Stomach (tissue), 9 donors: ENCODE results near the gene VGLL4. TPM values are rescaled to one million over a fixed set of nuclear protein-coding genes. Genes with fewer than 3 reads are reported as not detected.

ENCODE experiments used
- DNase-seq, 2 donors: peaks; one replicate each; pipeline versions ENCODE4 v3.0.0 to v3.0.0-alpha.2; 2013 to 2019
- H3K27ac ChIP-seq, 5 donors: fragments of 200-600 bp in 4 of 5; sonication (generic) in 4 of 5; one replicate each; pipeline ENCODE4 v1.5.1; 2013 to 2019; ENCODE audit warnings: mild to moderate bottlenecking in 1 of 5, moderate library complexity in 1 of 5
- H3K27me3 ChIP-seq, 3 donors: fragments of 200-600 bp; sonication (generic); one replicate each; pipeline ENCODE4 v1.5.1; 2017 to 2019; ENCODE audit warnings: mixed run types in 1 of 3
- H3K36me3 ChIP-seq, 4 donors: fragments of 200-600 bp; sonication (generic); 1 replicate in 3 of 4; 2 replicates in 1 of 4; pipeline ENCODE4 v1.5.1; 2016 to 2019
- H3K4me1 ChIP-seq, 4 donors: fragments of 200-600 bp; sonication (generic); one replicate each; pipeline ENCODE4 v1.5.1; 2016 to 2019
- H3K4me3 ChIP-seq, 4 donors: fragments of 200-600 bp; sonication (generic) in 3 of 4; one replicate each; pipeline ENCODE4 v1.5.1; 2016 to 2019; ENCODE audit warnings: mild to moderate bottlenecking in 1 of 4
- H3K9me3 ChIP-seq, 4 donors: fragments of 200-600 bp; sonication (generic); one replicate each; pipeline ENCODE4 v1.5.1; 2016 to 2019
- EP300 ChIP-seq: sonication (generic); formaldehyde crosslinking; IDR thresholded peaks from one replicate; pipeline ENCODE4 v1.6.1; 2017; ENCODE audit warnings: antibody characterized with exemption
- POLR2A ChIP-seq, 4 donors: fragments of 450-650 bp; IDR thresholded peaks; one replicate each; pipeline ENCODE4 v1.6.1; 2016; ENCODE audit warnings: antibody characterized with exemption in 4 of 4, control low read depth in 2 of 4, mild to moderate bottlenecking in 1 of 4, moderate library complexity in 1 of 4
- POLR2AphosphoS5 ChIP-seq, 3 donors: sonication (generic); formaldehyde crosslinking; IDR thresholded peaks; one replicate each; pipeline ENCODE4 v1.6.1; 2016; ENCODE audit warnings: antibody characterized with exemption in 3 of 3
- WGBS, 5 donors: extraction: QIAGEN DNeasy Blood & Tissue Kit in 3 of 5; methylation state at CpG; one replicate each; pipeline versions ENCODE4 v1.1.5 to v1.1.7; 2013 to 2018; 5-methylcytosine and 5-hydroxymethylcytosine counted together
- intact Hi-C: fragments of 100-400 bp; cut with DNase I; formaldehyde crosslinking; loops from one replicate; pipeline ENCODE4 v1.15.1; 2023; ENCODE audit warnings: low total_unique reads
- polyA plus RNA-seq, 3 donors: library from polyadenylated mRNA; stranded (reverse); fragments of 200-250 nt; gene quantifications; one replicate each; pipeline ENCODE4 v1.2.3, GENCODE V29; 2013
- total RNA-seq, 5 donors: library from RNA; depleted of rRNA; stranded (reverse); fragments of >200 nt; gene quantifications; one replicate each; pipeline versions ENCODE4 v1.1.0 to v1.2.3, GENCODE V29; 2014 to 2016
- TF ChIP-seq, protein P1 (sequence below), 7 experiments: fragments of 450-650 bp in 4 of 7; fragments of 200-600 bp in 3 of 7; sonication (generic) in 3 of 7; IDR thresholded peaks; one replicate each; pipeline ENCODE4 v1.5.1; 2016 to 2019; ENCODE audit warnings: antibody characterized with exemption in 7 of 7, control low read depth in 2 of 7, mild to moderate bottlenecking in 1 of 7
- donor health status: healthy with polysubstance abuse.
- donor health status: Bipolar disorder and iron deficiency.
- donor health status: healthy.

The VGLL4 gene
- total and polyA plus RNA-seq, 8 donors: 15.2 to 147 (median 43.3) TPM

DNA sequence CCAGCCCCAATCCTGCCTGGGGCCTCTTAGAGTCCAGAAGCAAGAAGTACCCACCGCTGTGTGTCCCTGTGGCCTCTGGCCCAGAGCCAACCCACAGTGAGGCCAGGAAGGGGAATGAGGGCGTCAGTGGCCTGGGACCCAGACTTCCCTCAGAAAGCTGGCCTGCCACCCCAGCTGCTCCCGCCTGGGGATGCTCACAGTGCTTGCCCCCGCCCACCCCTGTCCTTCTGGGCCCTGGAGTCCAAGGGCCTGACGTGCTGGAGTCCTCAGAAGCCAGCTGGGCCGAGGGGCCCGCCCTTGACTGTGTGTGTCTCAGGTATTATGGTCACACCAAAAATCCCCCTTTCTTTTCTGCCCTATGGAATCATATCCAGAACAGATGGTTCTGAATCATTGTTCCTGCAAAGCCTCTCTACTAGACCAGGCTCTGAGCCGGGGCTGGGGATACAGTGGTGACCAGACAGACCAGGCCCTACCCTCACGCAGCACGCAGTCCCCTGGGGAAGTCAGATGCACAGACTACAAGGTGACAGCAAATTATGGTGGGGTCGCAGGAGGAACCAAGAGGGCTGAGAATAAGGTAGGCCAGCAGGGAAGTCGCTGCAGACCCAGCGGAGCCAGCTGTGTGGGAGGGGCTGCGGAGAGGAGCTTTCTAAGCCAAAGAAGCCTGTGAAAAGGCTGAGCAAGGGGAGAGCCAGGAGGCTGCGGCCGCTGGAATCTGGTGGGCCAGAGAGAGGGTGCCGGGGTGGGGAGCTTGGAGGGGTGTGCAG lies 99.1 kb downstream of the VGLL4 start:
- intact Hi-C loops: no loop called here
- H3K27me3 ChIP-seq: no peaks in the 10 kb centered on the region
- TF ChIP-seq, protein P1, sequence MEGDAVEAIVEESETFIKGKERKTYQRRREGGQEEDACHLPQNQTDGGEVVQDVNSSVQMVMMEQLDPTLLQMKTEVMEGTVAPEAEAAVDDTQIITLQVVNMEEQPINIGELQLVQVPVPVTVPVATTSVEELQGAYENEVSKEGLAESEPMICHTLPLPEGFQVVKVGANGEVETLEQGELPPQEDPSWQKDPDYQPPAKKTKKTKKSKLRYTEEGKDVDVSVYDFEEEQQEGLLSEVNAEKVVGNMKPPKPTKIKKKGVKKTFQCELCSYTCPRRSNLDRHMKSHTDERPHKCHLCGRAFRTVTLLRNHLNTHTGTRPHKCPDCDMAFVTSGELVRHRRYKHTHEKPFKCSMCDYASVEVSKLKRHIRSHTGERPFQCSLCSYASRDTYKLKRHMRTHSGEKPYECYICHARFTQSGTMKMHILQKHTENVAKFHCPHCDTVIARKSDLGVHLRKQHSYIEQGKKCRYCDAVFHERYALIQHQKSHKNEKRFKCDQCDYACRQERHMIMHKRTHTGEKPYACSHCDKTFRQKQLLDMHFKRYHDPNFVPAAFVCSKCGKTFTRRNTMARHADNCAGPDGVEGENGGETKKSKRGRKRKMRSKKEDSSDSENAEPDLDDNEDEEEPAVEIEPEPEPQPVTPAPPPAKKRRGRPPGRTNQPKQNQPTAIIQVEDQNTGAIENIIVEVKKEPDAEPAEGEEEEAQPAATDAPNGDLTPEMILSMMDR (IDR thresholded peaks at IDR 0.05): no peak
- TF ChIP-seq POLR2A (IDR thresholded peaks at IDR 0.05): no peak
- no peak for TF ChIP-seq EP300
- no peak for TF ChIP-seq POLR2AphosphoS5 (IDR thresholded peaks at IDR 0.05)
- peak; percentile 44 to 51 for DNase-seq
- no peak overlapping the region for H3K4me3 ChIP-seq
- 68 to 75% (median 75%) methylated on average over 15 to 17 of the region's 17 CpGs for WGBS, 5 donors
- H3K27ac ChIP-seq: peak overlapping the region in 3 of 5 donors; percentile 46 to 50 (median 46)
- peaks cover 0 to 7% (median 0%) of the 10 kb centered on the region in 4 donors for H3K9me3 ChIP-seq
- H3K36me3 ChIP-seq: no peaks in the 10 kb centered on the region
- peaks cover 13 to 31% (median 22%) of the 10 kb centered on the region in 4 donors for H3K4me1 ChIP-seq

DNA sequence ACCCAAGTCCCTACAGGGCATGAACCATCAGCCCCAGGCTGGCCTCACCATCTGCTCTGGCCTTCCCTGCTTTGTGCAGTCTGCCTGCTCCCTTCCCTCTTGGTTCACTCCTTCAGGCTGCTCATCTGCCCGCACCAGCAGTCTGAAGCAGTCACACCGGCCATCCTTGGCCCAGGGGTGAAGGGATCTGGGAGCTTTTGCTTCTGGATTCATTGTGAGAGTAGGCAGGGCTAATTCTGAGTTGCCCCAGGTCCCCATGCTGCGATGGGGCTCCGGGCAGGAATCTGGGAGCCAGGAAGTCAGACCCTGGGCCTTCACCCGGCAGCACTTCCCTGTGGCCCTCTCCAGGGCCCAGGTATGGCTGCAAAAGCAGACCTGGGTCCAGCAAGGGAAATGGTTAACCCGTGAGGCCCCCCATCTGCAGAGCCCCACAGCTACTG lies 99.7 kb downstream of the VGLL4 start:
- WGBS, 5 donors: 85 to 95% (median 93%) methylated on average over 5 to 6 of the region's 6 CpGs
- Histone ChIP-seq H3K4me1 (peaks cover 12 to 27% (median 19%) of the 10 kb centered on the region in 4 donors), H3K36me3 (no peaks in the 10 kb centered on the region), H3K27ac (peak overlapping the region in 1 of 5 donors; percentile 46), H3K27me3 (no peaks in the 10 kb centered on the region), H3K9me3 (peaks cover 0 to 7% (median 0%) of the 10 kb centered on the region in 4 donors), H3K4me3 (no peak overlapping the region)
- TF ChIP-seq, protein P1 (IDR thresholded peaks at IDR 0.05): no peak
- intact Hi-C loops: no loop called here
- DNase-seq: no peak

DNA sequence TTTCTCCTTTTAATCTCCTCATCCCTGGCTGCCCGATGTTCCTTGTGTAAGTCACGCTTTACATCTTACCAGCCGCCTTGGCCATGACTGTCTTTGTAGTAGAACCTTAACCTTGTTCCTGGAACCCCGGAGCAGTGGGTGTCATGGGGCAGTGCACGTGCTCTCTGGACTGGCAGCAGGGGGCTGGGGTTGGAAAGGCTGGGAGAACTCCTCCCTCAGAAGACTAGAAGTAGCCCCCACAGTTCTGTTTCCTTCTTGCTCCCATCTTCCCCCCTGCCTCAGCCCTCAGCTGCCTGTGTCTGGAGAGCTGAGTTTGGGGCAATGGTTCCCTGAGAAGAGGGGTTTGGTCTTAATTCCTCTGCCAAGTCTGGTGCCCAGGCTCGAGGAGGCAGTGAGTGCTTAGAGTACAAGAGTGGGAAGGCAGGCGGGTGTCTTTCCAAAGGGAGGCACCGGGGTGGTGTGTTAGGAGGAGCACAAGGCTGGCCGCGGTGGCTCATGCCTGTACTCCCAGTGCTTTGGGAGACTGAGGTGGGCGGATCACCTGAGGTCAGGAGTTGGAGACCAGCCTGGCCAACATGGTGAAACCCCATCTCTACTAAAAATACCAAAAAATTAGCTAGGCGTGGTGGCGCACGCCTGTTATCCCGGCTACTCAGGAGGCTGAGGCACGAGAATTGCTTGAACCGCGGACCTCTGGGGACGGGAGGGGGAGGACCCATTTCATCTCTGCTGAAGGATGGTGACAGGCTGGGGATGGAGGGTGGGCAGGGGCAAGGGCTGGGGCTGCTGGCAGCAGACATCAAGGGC lies 100.4 kb downstream of the VGLL4 start:
- TF ChIP-seq, protein P1 (IDR thresholded peaks at IDR 0.05): no peak
- TF ChIP-seq EP300 (no peak), POLR2A (IDR thresholded peaks at IDR 0.05) (no peak), POLR2AphosphoS5 (IDR thresholded peaks at IDR 0.05) (no peak)
- 95 to 98% (median 97%) methylated on average over 19 of the region's 19 CpGs for WGBS, 5 donors
- intact Hi-C loops: no loop called here
- Histone ChIP-seq H3K4me3 (no peak overlapping the region), H3K4me1 (peaks cover 6 to 21% (median 14%) of the 10 kb centered on the region in 4 donors), H3K27me3 (no peaks in the 10 kb centered on the region), H3K27ac (no peak overlapping the region), H3K36me3 (no peaks in the 10 kb centered on the region), H3K9me3 (peaks cover 0 to 7% (median 0%) of the 10 kb centered on the region in 4 donors)
- DNase-seq: no peak

GRCh38 chr3:11542551-11542950 lies 101.2 kb downstream of the VGLL4 start:
- Histone ChIP-seq H3K27ac (no peak overlapping the region), H3K36me3 (no peaks in the 10 kb centered on the region), H3K27me3 (no peaks in the 10 kb centered on the region), H3K9me3 (peaks cover 0 to 7% (median 0%) of the 10 kb centered on the region in 4 donors), H3K4me1 (peaks cover 4 to 18% (median 13%) of the 10 kb centered on the region in 4 donors), H3K4me3 (no peak overlapping the region)
- TF ChIP-seq EP300 (no peak), POLR2AphosphoS5 (IDR thresholded peaks at IDR 0.05) (no peak), POLR2A (IDR thresholded peaks at IDR 0.05) (no peak)
- TF ChIP-seq, protein P1 (IDR thresholded peaks at IDR 0.05): no peak
- intact Hi-C loops: no loop called here
- WGBS, 5 donors: 91 to 94% (median 93%) methylated on average over 7 of the region's 7 CpGs
- DNase-seq: no peak
